ENCODE results near the gene CEP250. TPM values are rescaled to one million over a fixed set of nuclear protein-coding genes. Genes with fewer than 3 reads are reported as not detected.
A peak's percentile ranks its signal among the peaks of the same experiment; 100 is the strongest.
"Not testable (repeated sequence)": the region's sequence is repeated elsewhere in the genome, so short reads cannot be mapped to it uniquely, and the experiment has no call there.

CEP250 gene
- total and polyA plus RNA-seq, 9 donors: 15.0 to 34.8 (median 25.0) TPM

- H3K36me3 ChIP-seq (ENCODE audit: control insufficient read depth, insufficient read depth, low read length): peaks cover 27% of the 10 kb centered on the region
- H3K9me3 ChIP-seq (replicated peaks; ENCODE audit: control insufficient read depth, low read depth, low read length): no peaks in the 10 kb centered on the region
- H3K27me3 ChIP-seq (ENCODE audit: control insufficient read depth, insufficient read depth, low read length): no peaks in the 10 kb centered on the region
- DNase-seq: no peak
- no peaks in the 10 kb centered on the region for H3K4me1 ChIP-seq (ENCODE audit: control insufficient read depth, insufficient read depth, low read length)
- 90% methylated on average over 1 of the region's 1 CpG for WGBS (ENCODE audit: insufficient coverage)
- no peak overlapping the region for H3K27ac ChIP-seq (ENCODE audit: low read length)
- no peak overlapping the region for H3K4me3 ChIP-seq (ENCODE audit: low read length)
These were observed 61.7 kb downstream of the CEP250 start for GRCh38 chr20:35517125-35517524.

GRCh38 chr20:35517767-35518166, 62.4 kb downstream of the CEP250 start:
- H3K4me3 ChIP-seq (ENCODE audit: low read length); H3K9me3 ChIP-seq (replicated peaks; ENCODE audit: control insufficient read depth, low read depth, low read length); DNase-seq; H3K4me1 ChIP-seq (ENCODE audit: control insufficient read depth, insufficient read depth, low read length); H3K27me3 ChIP-seq (ENCODE audit: control insufficient read depth, insufficient read depth, low read length); H3K27ac ChIP-seq (ENCODE audit: low read length): not testable (repeated sequence)
- no CpG with 5 or more reads among the region's 5 CpGs for WGBS (ENCODE audit: insufficient coverage)
- H3K36me3 ChIP-seq (ENCODE audit: control insufficient read depth, insufficient read depth, low read length): peaks cover 20% of the 10 kb centered on the region

- Histone ChIP-seq H3K27me3 (ENCODE audit: control insufficient read depth, insufficient read depth, low read length) (no peaks in the 10 kb centered on the region), H3K9me3 (replicated peaks; ENCODE audit: control insufficient read depth, low read depth, low read length) (no peaks in the 10 kb centered on the region), H3K36me3 (ENCODE audit: control insufficient read depth, insufficient read depth, low read length) (peaks cover 14% of the 10 kb centered on the region), H3K27ac (ENCODE audit: low read length) (no peak overlapping the region), H3K4me1 (ENCODE audit: control insufficient read depth, insufficient read depth, low read length) (no peaks in the 10 kb centered on the region), H3K4me3 (ENCODE audit: low read length) (no peak overlapping the region)
- no peak for DNase-seq
- 89% methylated on average over 5 of the region's 9 CpGs for WGBS (ENCODE audit: insufficient coverage)
These were observed 63.6 kb downstream of the CEP250 start for GRCh38 chr20:35518955-35519354.

DNA sequence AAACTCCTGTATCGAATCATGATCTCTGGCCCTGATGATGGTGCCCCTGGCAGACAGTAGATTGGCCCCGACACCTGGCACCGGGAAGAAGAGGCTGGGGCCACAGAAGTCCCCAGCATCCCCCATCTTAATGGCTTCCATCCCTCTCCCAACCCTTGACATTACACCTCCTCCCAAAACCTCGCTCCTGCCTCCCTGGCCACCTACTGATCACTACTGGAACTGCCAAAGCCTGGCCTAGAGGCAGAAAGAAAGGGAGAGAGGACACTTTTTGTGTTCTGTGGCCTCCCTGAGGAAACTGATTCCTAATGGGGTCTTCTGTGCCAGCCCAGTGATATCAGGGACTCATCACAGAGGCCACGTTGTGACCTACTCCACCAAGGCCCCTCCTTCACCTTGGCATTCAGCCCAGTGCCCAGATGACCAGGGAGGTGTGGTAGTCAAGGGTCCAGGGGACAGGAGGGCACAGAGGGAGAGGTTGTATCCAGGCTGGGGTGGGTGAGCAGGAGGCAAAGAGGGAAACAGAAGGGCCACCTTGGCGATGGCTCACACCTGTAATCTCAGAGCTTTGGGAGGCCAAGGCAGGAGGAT, 68.0 kb downstream of the CEP250 start:
- Histone ChIP-seq H3K36me3 (ENCODE audit: control insufficient read depth, insufficient read depth, low read length) (no peaks in the 10 kb centered on the region), H3K4me3 (ENCODE audit: low read length) (no peak overlapping the region), H3K9me3 (replicated peaks; ENCODE audit: control insufficient read depth, low read depth, low read length) (no peaks in the 10 kb centered on the region), H3K4me1 (ENCODE audit: control insufficient read depth, insufficient read depth, low read length) (no peaks in the 10 kb centered on the region), H3K27ac (ENCODE audit: low read length) (no peak overlapping the region), H3K27me3 (ENCODE audit: control insufficient read depth, insufficient read depth, low read length) (no peaks in the 10 kb centered on the region)
- WGBS (ENCODE audit: insufficient coverage): 93% methylated on average over 4 of the region's 6 CpGs
- no peak for DNase-seq

GRCh38 chr20:35525639-35526038, 70.2 kb downstream of the CEP250 start:
- Histone ChIP-seq H3K27ac (ENCODE audit: low read length) (no peak overlapping the region), H3K36me3 (ENCODE audit: control insufficient read depth, insufficient read depth, low read length) (no peaks in the 10 kb centered on the region), H3K27me3 (ENCODE audit: control insufficient read depth, insufficient read depth, low read length) (no peaks in the 10 kb centered on the region), H3K9me3 (replicated peaks; ENCODE audit: control insufficient read depth, low read depth, low read length) (no peaks in the 10 kb centered on the region), H3K4me3 (ENCODE audit: low read length) (no peak overlapping the region), H3K4me1 (ENCODE audit: control insufficient read depth, insufficient read depth, low read length) (no peaks in the 10 kb centered on the region)
- no peak for DNase-seq
- 80% methylated on average over 1 of the region's 1 CpG for WGBS (ENCODE audit: insufficient coverage)

GRCh38 chr20:35527122-35527769, 71.8 kb downstream of the CEP250 start:
- Histone ChIP-seq H3K36me3 (ENCODE audit: control insufficient read depth, insufficient read depth, low read length) (no peaks in the 10 kb centered on the region), H3K9me3 (replicated peaks; ENCODE audit: control insufficient read depth, low read depth, low read length) (no peaks in the 10 kb centered on the region), H3K4me3 (ENCODE audit: low read length) (no peak overlapping the region), H3K27ac (ENCODE audit: low read length) (no peak overlapping the region), H3K27me3 (ENCODE audit: control insufficient read depth, insufficient read depth, low read length) (no peaks in the 10 kb centered on the region), H3K4me1 (ENCODE audit: control insufficient read depth, insufficient read depth, low read length) (no peaks in the 10 kb centered on the region)
- WGBS (ENCODE audit: insufficient coverage): 84% methylated on average over 11 of the region's 12 CpGs
- DNase-seq: no peak

- DNase-seq: no peak
- WGBS (ENCODE audit: insufficient coverage): no CpG with 5 or more reads among the region's 2 CpGs
- Histone ChIP-seq H3K9me3 (replicated peaks; ENCODE audit: control insufficient read depth, low read depth, low read length) (no peaks in the 10 kb centered on the region), H3K27ac (ENCODE audit: low read length) (no peak within 1 kb of the TSS), H3K36me3 (ENCODE audit: control insufficient read depth, insufficient read depth, low read length) (no peaks in the 10 kb centered on the region), H3K27me3 (ENCODE audit: control insufficient read depth, insufficient read depth, low read length) (no peaks in the 10 kb centered on the region), H3K4me1 (ENCODE audit: control insufficient read depth, insufficient read depth, low read length) (no peaks in the 10 kb centered on the region), H3K4me3 (ENCODE audit: low read length) (no peak within 1 kb of the TSS)
These were observed 74.2 kb downstream of the CEP250 start, which contains the start of gene C20orf173 for GRCh38 chr20:35529552-35529951. TSS of gene C20orf173 (minus strand) at chr20:35529652. CDS start at chr20:35529373, 279 bp downstream.

DNA sequence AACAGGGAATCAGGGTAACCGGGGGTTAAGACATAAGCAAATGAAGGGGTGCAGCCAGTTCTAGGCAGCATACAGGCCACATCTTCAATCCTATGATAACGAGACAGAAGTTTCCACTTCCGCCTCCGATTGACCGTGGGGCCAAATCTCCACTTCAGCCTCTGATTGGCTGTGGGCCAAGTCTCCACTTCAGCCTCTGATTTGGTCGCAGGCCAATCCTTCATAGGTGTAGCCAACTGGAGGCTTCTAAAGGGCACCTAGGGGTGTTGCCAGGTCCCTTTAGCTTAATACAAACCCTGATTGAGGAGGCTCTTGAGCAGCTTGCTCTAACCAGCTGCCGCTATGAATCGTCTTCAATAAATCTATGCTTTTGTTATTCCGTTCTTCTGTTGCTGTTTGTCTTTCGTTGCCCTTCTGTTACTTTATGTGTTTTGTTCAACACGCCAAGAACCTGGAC, 84.4 kb downstream of the CEP250 start:
- Histone ChIP-seq H3K4me3 (ENCODE audit: low read length) (no peak overlapping the region), H3K27ac (ENCODE audit: low read length) (no peak overlapping the region), H3K27me3 (ENCODE audit: control insufficient read depth, insufficient read depth, low read length) (no peaks in the 10 kb centered on the region), H3K4me1 (ENCODE audit: control insufficient read depth, insufficient read depth, low read length) (peaks cover 11% of the 10 kb centered on the region), H3K36me3 (ENCODE audit: control insufficient read depth, insufficient read depth, low read length) (peaks cover 12% of the 10 kb centered on the region), H3K9me3 (replicated peaks; ENCODE audit: control insufficient read depth, low read depth, low read length) (no peaks in the 10 kb centered on the region)
- WGBS (ENCODE audit: insufficient coverage): 31% methylated on average over 5 of the region's 11 CpGs
- DNase-seq: peak; percentile 55

GRCh38 chr20:35541118-35541782, 85.9 kb downstream of the CEP250 start:
- no peak for DNase-seq
- Histone ChIP-seq H3K36me3 (ENCODE audit: control insufficient read depth, insufficient read depth, low read length) (peaks cover 18% of the 10 kb centered on the region), H3K9me3 (replicated peaks; ENCODE audit: control insufficient read depth, low read depth, low read length) (no peaks in the 10 kb centered on the region), H3K4me3 (ENCODE audit: low read length) (peak overlapping the region; percentile 89), H3K27me3 (ENCODE audit: control insufficient read depth, insufficient read depth, low read length) (no peaks in the 10 kb centered on the region), H3K4me1 (ENCODE audit: control insufficient read depth, insufficient read depth, low read length) (peaks cover 11% of the 10 kb centered on the region), H3K27ac (ENCODE audit: low read length) (no peak overlapping the region)
- WGBS (ENCODE audit: insufficient coverage): 0% methylated on average over 4 of the region's 13 CpGs
